GM12891 (cell line): ENCODE results near the gene JRKL.
A peak's percentile ranks its signal among the peaks of the same experiment; 100 is the strongest.

Experiments
- DNase-seq: peaks from one replicate; pipeline ENCODE4 v3.0.0; 2011; ENCODE audit warnings: low spot score; ENCODE audit not compliant: insufficient read length
- FAIRE-seq: peaks from 2 replicates; lab custom pipeline; 2011; peaks lifted over from hg19 to GRCh38; lab: Jason Lieb, UNC
- PAX5 ChIP-seq: IDR thresholded peaks from 2 replicates; pipeline ENCODE4 v1.6.1; 2011; ENCODE audit warnings: low read length, moderate library complexity, mild to moderate bottlenecking; ENCODE audit not compliant: insufficient read depth, severe bottlenecking
- POLR2A ChIP-seq: IDR thresholded peaks from 2 replicates; pipeline ENCODE4 v1.6.1; 2011; ENCODE audit warnings: low read depth, low read length, control low read depth
- POLR2AphosphoS5 ChIP-seq: IDR thresholded peaks from 2 replicates; pipeline ENCODE4 v1.6.1; 2011; ENCODE audit warnings: low read depth, low read length, control low read depth
- POU2F2 ChIP-seq: IDR thresholded peaks from 2 replicates; pipeline ENCODE4 v1.6.1; 2011; ENCODE audit warnings: low read depth, mild to moderate bottlenecking, control low read depth, low read length, moderate library complexity
- SPI1 ChIP-seq: IDR thresholded peaks from 2 replicates; pipeline ENCODE4 v1.6.1; 2011; ENCODE audit warnings: low read depth, low read length, control low read depth
- TAF1 ChIP-seq: IDR thresholded peaks from 2 replicates; pipeline ENCODE4 v1.6.1; 2011; ENCODE audit warnings: low read depth, low read length, control low read depth

JRKL gene

DNA sequence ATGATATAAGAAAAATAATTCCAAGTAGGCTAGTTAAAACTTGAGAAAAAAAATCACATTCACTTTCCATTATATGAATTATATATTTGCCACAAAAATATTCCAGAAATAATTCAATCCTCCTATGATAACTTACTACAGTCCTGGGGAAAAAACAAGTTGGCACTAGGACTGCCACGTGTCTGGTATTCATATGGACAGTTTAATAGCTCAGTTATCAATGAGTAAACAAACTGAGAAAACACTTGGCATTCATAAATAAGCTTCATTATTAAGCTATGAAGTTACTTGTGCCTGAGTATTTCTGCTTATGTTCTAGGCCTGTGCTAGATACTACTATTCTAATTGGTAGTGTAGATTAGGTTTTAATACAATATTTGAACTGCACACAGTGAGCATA, 24.3 kb upstream of the JRKL start:
- no peak for TF ChIP-seq SPI1
- TF ChIP-seq PAX5, result no peak
- no peak for TF ChIP-seq POU2F2
- TF ChIP-seq POLR2A, result no peak
- TF ChIP-seq POLR2AphosphoS5, result no peak
- TF ChIP-seq TAF1, result no peak
- DNase-seq (no peak), FAIRE-seq (no peak)

DNA sequence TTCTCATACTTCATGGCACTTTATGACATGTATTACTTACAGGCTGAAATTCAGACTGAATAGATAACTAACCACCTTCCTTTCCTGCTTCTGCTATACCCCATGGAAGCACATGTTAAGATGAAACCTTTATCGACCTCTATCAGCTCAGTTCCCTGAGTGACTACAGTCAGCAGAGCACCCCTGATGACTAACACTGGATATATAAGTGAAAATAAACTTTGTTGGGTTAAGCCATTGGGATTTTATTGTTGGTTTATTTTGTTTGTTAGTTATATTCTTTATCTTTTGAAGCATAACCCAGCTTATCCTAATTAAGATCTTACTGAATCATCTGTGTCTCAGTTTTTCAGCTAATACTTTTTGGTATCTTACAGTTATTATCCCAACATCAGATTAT, 23.8 kb upstream of the JRKL start:
- FAIRE-seq (peak; percentile 38), DNase-seq (no peak)

DNA sequence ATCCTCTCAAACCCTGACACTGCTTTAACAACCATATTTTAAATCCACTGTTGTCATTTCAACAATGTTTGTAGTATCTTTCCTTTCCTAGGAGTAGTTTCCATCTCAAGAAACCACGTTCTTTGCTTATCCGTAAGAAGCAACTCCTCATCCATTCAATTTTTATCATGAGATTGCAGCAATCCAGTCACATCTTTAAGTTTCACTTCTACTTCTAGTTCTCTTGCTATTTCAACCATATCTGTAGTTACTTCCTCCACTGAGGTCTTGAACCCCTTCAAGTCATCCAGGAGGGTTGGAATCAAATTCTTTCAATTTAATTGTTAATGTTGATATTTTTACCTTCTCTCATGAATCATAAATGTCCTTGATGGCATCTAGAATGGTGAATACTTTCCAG, 22.5 kb upstream of the JRKL start:
- no peak for DNase-seq
- FAIRE-seq, result no peak
- TF ChIP-seq TAF1 (no peak), POU2F2 (no peak), POLR2A (no peak), SPI1 (no peak), POLR2AphosphoS5 (no peak), PAX5 (no peak)

More for the DNA sequence above, 23.8 kb upstream of the JRKL start:
- TF ChIP-seq POU2F2 (no peak), POLR2A (no peak), TAF1 (no peak), PAX5 (no peak), SPI1 (no peak), POLR2AphosphoS5 (no peak)

DNA sequence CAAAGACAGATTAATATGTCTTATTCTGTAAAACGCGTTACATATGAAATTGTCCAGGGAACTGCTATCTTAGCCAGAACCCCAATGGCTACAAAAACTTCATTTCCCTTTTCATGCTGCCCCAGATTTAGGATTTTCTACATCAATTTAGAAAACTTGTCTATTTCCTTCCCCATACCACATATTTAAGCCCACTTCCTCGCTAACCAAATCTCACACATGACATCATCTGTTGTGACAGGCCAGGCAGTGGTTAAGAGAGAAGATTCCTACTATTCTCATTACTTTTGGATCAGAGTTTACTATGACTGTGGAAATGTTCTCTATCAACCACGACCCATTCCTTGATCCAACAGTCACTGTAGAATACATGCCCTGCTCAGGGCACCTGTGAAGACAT, 16.0 kb upstream of the JRKL start:
- FAIRE-seq (no peak), DNase-seq (no peak)
- TF ChIP-seq POLR2A (no peak), POLR2AphosphoS5 (no peak), TAF1 (no peak), POU2F2 (no peak), PAX5 (no peak), SPI1 (no peak)

DNA sequence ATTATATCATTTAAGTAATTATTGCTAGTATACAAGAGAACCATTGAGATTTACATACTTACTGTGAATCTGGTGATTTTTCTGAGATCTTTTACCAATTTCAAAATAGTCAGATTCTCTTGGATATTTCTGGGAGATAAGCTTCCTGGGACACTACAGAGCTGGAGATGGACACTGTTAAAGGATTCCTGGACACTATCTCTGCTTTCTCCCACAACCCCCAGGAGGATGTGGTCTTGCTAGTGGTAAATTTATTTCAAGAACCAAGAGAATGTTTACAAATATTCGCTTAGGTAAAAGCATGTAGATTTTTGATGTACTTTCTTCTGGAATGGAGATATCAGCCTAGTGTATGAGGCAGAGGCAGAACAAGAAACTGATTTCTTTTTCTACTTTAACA, 13.0 kb upstream of the JRKL start:
- FAIRE-seq (no peak), DNase-seq (no peak)
- TF ChIP-seq POU2F2 (no peak), POLR2AphosphoS5 (no peak), POLR2A (no peak), TAF1 (no peak), SPI1 (no peak), PAX5 (no peak)

DNA sequence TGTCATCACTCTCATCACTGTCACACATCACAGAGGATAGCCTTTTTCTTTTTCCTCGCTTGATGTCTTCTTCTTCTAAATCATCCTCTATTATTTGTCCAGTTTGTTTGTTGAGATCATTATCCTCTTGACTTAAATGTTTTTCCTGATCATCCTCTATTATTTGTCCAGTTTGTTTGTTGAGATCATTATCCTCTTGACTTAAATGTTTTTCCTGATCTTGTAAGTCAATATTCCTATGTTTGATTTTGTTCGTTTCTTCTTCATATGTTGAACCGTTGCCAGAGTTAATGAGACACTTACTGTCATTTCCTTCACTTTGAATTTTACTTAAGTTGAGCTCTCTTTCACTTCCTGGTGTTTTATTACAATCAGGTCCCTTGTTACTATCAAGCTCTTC, 5.7 kb upstream of the JRKL start:
- DNase-seq (no peak), FAIRE-seq (peak; percentile 45)

DNA sequence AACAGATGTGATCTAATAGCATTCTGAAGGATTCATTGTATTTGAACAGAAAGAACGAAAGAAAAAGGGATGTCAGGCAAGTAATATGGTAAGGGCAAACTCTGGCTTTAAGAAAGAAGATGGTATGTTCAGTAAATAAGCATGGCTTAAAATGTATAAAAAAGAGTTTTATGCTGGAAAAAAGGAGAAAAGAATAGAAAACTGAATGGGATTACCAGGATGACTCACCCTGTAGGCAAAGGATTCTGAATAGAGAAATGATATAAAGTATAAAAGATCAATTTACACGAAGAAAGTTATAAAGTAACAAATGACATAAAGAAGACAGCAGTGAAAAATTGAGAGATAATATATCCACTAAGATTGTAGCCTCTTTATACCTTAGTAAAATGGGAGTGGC, 4.6 kb upstream of the JRKL start:
- no peak for DNase-seq
- no peak for FAIRE-seq
- TF ChIP-seq POLR2AphosphoS5 (no peak), TAF1 (no peak), POLR2A (no peak), SPI1 (no peak), PAX5 (no peak), POU2F2 (no peak)

More for the DNA sequence above, 5.7 kb upstream of the JRKL start:
- no peak for TF ChIP-seq POU2F2
- TF ChIP-seq POLR2A, result no peak
- no peak for TF ChIP-seq POLR2AphosphoS5
- no peak for TF ChIP-seq SPI1
- TF ChIP-seq PAX5, result no peak
- TF ChIP-seq TAF1, result no peak

DNA sequence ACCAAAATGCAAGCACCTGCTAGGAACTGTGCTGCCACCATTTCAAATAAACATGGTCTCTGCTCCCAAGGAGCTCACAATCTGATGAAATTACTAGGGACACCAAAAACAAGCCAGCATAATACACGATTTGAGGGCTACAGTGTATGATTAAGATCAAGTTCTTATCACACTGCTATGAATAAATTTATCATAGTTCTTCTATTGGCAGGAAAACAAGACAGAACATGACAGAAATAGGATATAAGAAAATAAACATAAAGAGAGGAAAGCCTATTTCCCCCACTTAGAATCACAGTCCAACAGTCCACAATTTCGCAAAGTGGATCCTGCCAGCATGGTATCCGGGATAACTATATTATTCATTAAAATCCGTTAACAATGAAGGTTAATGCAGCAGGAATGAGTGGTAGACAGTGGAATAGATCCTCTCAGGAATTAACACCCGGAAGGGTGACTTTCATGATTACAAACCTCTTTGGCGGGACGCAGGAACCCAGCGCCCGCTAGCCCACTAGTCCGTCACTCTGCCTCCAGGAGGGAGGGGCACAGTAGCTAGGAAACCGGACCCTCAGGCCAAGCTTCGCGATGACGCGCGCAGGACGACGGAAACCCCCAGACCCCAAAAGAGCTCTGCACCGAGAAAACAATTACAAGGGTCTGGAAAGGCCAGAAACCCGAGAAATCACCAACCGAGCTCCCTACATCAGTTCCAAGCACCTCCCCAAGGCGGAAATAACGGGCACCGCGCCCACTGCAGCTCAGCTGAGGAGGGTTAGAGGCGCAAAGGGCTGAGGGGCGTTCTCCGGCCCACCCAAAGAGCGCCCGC, 708 bp upstream of the JRKL start:
- FAIRE-seq, result no peak
- TF ChIP-seq POU2F2, result no peak
- TF ChIP-seq PAX5, result no peak
- TF ChIP-seq TAF1, result no peak
- no peak for TF ChIP-seq POLR2A
- TF ChIP-seq SPI1, result no peak
- DNase-seq, result no peak

DNA sequence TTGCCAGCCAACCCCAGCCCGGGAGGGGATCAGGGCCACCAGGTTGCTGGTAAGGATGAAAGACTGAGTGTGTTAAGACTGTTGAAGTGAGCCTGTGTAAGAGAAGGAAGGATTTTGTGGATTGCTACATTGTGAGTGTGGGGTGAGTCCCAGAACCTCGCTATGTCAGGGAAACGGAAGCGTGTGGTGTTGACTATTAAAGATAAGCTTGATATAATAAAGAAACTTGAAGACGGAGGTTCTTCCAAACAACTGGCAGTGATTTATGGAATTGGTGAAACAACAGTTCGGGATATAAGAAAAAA, 627 bp downstream of the JRKL start:
- TF ChIP-seq POLR2A, result no peak
- TF ChIP-seq SPI1, result no peak
- TF ChIP-seq PAX5, result no peak
- no peak for TF ChIP-seq TAF1
- TF ChIP-seq POU2F2, result no peak
- no peak for TF ChIP-seq POLR2AphosphoS5
- DNase-seq (no peak), FAIRE-seq (no peak)

DNA sequence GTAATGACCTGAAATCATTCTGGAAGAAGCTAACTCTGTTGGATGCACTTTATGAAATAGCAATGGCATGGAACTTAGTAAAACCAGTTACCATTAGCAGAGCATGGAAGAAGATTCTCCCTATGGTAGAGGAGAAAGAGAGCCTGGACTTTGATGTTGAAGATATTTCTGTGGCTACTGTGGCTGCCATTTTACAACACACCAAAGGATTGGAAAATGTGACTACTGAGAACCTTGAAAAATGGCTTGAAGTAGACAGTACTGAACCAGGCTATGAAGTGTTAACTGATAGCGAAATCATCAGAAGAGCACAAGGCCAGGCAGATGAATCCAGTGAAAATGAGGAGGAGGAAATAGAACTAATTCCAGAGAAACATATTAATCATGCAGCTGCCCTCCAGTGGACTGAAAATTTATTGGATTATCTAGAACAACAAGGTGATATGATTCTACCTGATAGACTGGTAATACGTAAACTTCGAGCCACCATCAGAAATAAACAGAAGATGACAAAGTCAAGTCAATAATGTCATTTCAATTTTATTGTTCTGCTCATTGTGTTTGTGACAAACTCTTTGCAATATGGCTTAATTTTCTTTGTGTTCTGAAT, 2.0 kb downstream of the JRKL start:
- no peak for DNase-seq
- no peak for TF ChIP-seq POU2F2
- TF ChIP-seq TAF1, result no peak
- TF ChIP-seq POLR2A, result no peak
- TF ChIP-seq SPI1, result no peak
- TF ChIP-seq PAX5, result no peak
- no peak for TF ChIP-seq POLR2AphosphoS5
- no peak for FAIRE-seq
